ENCODE results near the gene RBP5.

DNA sequence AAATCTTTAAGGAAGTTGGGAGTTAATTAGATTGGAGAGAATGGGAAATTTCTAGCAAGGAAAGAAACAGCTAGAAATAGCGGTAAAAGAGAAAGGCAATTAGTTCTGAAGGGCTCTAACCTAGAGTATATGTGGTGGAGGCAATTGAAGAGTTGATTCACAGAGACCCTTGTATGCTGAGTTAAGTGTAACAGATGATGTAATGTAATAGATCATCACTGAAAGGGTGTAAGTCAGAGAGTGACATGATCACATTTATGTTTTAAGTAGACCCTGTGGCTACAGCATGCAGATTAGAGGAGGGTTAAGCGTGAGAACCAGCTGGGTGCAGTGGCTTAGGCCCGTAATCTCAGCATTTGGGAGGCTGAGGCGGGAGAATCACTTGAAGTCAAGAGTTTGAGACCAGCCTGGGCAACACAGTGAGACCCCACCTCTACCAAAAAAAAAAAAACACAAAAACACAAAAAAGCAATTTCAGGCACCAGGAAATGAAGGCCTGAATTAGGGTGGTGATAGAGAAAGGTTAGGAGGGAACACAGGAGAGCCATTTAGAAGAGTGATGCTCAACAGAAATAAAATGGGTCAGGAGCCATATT is 3.0 kb downstream of the RBP5 start:
- TF ChIP-seq, protein P1, sequence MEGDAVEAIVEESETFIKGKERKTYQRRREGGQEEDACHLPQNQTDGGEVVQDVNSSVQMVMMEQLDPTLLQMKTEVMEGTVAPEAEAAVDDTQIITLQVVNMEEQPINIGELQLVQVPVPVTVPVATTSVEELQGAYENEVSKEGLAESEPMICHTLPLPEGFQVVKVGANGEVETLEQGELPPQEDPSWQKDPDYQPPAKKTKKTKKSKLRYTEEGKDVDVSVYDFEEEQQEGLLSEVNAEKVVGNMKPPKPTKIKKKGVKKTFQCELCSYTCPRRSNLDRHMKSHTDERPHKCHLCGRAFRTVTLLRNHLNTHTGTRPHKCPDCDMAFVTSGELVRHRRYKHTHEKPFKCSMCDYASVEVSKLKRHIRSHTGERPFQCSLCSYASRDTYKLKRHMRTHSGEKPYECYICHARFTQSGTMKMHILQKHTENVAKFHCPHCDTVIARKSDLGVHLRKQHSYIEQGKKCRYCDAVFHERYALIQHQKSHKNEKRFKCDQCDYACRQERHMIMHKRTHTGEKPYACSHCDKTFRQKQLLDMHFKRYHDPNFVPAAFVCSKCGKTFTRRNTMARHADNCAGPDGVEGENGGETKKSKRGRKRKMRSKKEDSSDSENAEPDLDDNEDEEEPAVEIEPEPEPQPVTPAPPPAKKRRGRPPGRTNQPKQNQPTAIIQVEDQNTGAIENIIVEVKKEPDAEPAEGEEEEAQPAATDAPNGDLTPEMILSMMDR (conservative IDR thresholded peaks at IDR 0.05 in 1 of 2, IDR thresholded peaks at IDR 0.05 in 1 of 2; ENCODE audit: low read depth in 1 of 2, low read length in 2 of 2): no peak
- no peak for TF ChIP-seq EZH2 (IDR thresholded peaks at IDR 0.05; ENCODE audit: low read length, missing control alignments)

Measured in fibroblast of lung (primary cell).